ENCODE results near the gene ZNF319. TPM values are rescaled to one million over a fixed set of nuclear protein-coding genes. Genes with fewer than 3 reads are reported as not detected.

ZNF319 gene
- total and polyA plus RNA-seq, 2 of the 8 experiments (the other 6 are each of a cell fraction or from before 2014, with no cell fraction given), result 3.3 to 5.5 TPM

DNA sequence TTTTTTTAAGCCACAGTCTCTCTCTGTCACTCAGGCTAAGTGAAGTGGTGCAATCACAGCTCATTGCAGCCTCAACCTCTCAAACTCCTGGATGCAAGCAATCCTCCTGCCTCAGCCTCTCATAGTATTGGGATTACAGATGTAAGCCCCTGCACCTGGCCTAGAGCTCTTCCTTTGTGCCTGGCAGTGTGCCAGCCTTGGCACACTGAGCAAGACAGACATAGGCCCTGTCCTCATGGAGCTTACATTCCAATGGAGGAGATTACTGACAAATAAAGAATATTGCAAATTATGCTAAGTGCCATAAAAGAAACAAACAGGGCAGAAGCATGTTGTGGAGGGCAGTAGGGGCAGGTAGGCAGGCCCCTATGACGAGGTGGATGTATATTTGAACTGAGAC is 28.6 kb downstream of the ZNF319 start:
- Histone ChIP-seq H3K14ac (ENCODE audit: insufficient read length) (no peak overlapping the region), H2BK15ac (ENCODE audit: low read length) (no peak overlapping the region), H2BK5ac (ENCODE audit: low read depth, low read length) (no peak overlapping the region), H3K56ac (replicated peaks; ENCODE audit: insufficient read length, low read depth, low read length) (no peak overlapping the region), H3K27me3 (replicated peaks in 1 of 4; ENCODE audit: control insufficient read depth in 3 of 4, extremely low read depth in 1 of 4, insufficient read depth in 3 of 4, low read length in 3 of 4) (no peaks in the 10 kb centered on the region), H3K9me3 (ENCODE audit: insufficient read depth in 2 of 2, low read depth in 1 of 2, low read length in 1 of 2) (no peaks in the 10 kb centered on the region), H3K9ac (replicated peaks in 1 of 4; ENCODE audit: extremely low read depth in 1 of 4, low read depth in 3 of 4, low read length in 3 of 4) (no peak overlapping the region), H3K23me2 (ENCODE audit: low read depth, low read length) (no peaks in the 10 kb centered on the region), H3K4me2 (ENCODE audit: insufficient read depth in 1 of 2, low read depth in 2 of 2, low read length in 2 of 2) (no peak overlapping the region), H3K27ac (ENCODE audit: low read depth, low read length) (no peak overlapping the region), H3K4me3 (ENCODE audit: extremely low read depth in 1 of 4, insufficient read depth in 2 of 4, low read depth in 3 of 4, low read length in 4 of 4) (no peak overlapping the region), H3K79me2 (ENCODE audit: control insufficient read depth in 1 of 2, insufficient read depth in 2 of 2, low read length in 2 of 2) (no peaks in the 10 kb centered on the region), H3K23ac (ENCODE audit: insufficient read length) (no peak overlapping the region), H4K8ac (ENCODE audit: extremely low read depth, insufficient read depth, low read length) (no peak overlapping the region), H2BK120ac (replicated peaks; ENCODE audit: low read depth, low read length) (no peak overlapping the region), H2AFZ (ENCODE audit: low read length) (no peak overlapping the region), H3K18ac (ENCODE audit: extremely low read depth, low read length) (no peak overlapping the region), H3K36me3 (ENCODE audit: control insufficient read depth in 2 of 4, insufficient read depth in 4 of 4, low read length in 3 of 4) (no peaks in the 10 kb centered on the region), H4K5ac (ENCODE audit: insufficient read length, low read depth, low read length) (no peak overlapping the region), H2AK5ac (ENCODE audit: low read depth, low read length) (no peak overlapping the region), H3K4me1 (replicated peaks in 1 of 4; ENCODE audit: control insufficient read depth in 3 of 4, insufficient read depth in 4 of 4, low read length in 3 of 4) (no peaks in the 10 kb centered on the region; a peak in 1 of 7 replicates), H3K79me1 (ENCODE audit: low read depth, low read length) (no peaks in the 10 kb centered on the region), H4K91ac (replicated peaks; ENCODE audit: insufficient read length, low read length) (no peak overlapping the region), H2BK20ac (ENCODE audit: low read length) (no peak overlapping the region), H4K20me1 (replicated peaks in 1 of 2; ENCODE audit: control insufficient read depth in 1 of 2, insufficient read depth in 2 of 2, low read length in 2 of 2) (no peaks in the 10 kb centered on the region), H2BK12ac (ENCODE audit: low read depth, low read length) (no peak overlapping the region), H3K4ac (replicated peaks; ENCODE audit: insufficient read length, low read depth, low read length) (no peak overlapping the region)
- no peak for DNase-seq (ENCODE audit: low read depth in 1 of 2, low spot score in 2 of 2)
- POLR2A ChIA-PET (ENCODE audit: partially characterized antibody), result interaction anchor here (0.6 to 3.2 kb wide), 3 partner anchors 9 to 558 kb away, joined by 3 to 10 read pairs (median 3); no protein-coding TSS in a partner anchor
- TF ChIP-seq SP4 (IDR thresholded peaks at IDR 0.05; ENCODE audit: low read length) (no peak), GTF2F1 (IDR thresholded peaks at IDR 0.05; ENCODE audit: borderline replicate concordance, low read depth, low read length) (no peak), TAF7 (optimal IDR thresholded peaks at IDR 0.05; ENCODE audit: borderline replicate concordance, low read depth, low read length) (no peak), CHD1 (IDR thresholded peaks at IDR 0.05; ENCODE audit: low read depth, low read length) (no peak), RXRA (IDR thresholded peaks at IDR 0.05; ENCODE audit: insufficient read depth, low read depth, low read length) (no peak), CTBP2 (IDR thresholded peaks at IDR 0.05; ENCODE audit: borderline replicate concordance, insufficient read depth, insufficient read length, low read length) (no peak), BRCA1 (IDR thresholded peaks at IDR 0.05; ENCODE audit: low read depth, low read length) (no peak), NRF1 (IDR thresholded peaks at IDR 0.05; ENCODE audit: low read depth, low read length) (no peak)
- TF ChIP-seq, protein P1, sequence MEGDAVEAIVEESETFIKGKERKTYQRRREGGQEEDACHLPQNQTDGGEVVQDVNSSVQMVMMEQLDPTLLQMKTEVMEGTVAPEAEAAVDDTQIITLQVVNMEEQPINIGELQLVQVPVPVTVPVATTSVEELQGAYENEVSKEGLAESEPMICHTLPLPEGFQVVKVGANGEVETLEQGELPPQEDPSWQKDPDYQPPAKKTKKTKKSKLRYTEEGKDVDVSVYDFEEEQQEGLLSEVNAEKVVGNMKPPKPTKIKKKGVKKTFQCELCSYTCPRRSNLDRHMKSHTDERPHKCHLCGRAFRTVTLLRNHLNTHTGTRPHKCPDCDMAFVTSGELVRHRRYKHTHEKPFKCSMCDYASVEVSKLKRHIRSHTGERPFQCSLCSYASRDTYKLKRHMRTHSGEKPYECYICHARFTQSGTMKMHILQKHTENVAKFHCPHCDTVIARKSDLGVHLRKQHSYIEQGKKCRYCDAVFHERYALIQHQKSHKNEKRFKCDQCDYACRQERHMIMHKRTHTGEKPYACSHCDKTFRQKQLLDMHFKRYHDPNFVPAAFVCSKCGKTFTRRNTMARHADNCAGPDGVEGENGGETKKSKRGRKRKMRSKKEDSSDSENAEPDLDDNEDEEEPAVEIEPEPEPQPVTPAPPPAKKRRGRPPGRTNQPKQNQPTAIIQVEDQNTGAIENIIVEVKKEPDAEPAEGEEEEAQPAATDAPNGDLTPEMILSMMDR (IDR thresholded peaks at IDR 0.05; ENCODE audit: control extremely low read depth in 1 of 3, insufficient read depth in 1 of 3, low read depth in 1 of 3, low read length in 3 of 3), result no peak
- CTCF ChIA-PET (ENCODE audit: partially characterized antibody), result interaction anchor here (0.6 to 5.8 kb wide), 17 partner anchors 8 to 177 kb away, joined by 3 to 40 read pairs (median 4); no protein-coding TSS in a partner anchor
- 100% methylated on average over 1 of the region's 1 CpG; no CpG with 5 or more reads in 1 of the 2 experiments for WGBS, 2 experiments (ENCODE audit: extremely low coverage in 1 of 2, insufficient coverage in 1 of 2, insufficient read length in 1 of 2, insufficient replicate concordance in 2 of 2, low coverage in 1 of 2, low lambda C conversion rate in 2 of 2, missing lambda C conversion rate in 1 of 2)
- no peak for FAIRE-seq
